Measurements from ENCODE around the gene TMEM175. TPM values are rescaled to one million over a fixed set of nuclear protein-coding genes. Genes with fewer than 3 reads are reported as not detected.
"Not testable (repeated sequence)": the region's sequence is repeated elsewhere in the genome, so short reads cannot be mapped to it uniquely, and the experiment has no call there.

TMEM175 gene
- polyA plus RNA-seq, 3 donors, result 20.6 to 29.6 (median 26.3) TPM

GRCh38 chr4:911871-912490 is 20.3 kb upstream of the TMEM175 start:
- no peak for DNase-seq (ENCODE audit: extremely low read depth in 1 of 11, low read depth in 9 of 11, low spot score in 4 of 11)

DNA sequence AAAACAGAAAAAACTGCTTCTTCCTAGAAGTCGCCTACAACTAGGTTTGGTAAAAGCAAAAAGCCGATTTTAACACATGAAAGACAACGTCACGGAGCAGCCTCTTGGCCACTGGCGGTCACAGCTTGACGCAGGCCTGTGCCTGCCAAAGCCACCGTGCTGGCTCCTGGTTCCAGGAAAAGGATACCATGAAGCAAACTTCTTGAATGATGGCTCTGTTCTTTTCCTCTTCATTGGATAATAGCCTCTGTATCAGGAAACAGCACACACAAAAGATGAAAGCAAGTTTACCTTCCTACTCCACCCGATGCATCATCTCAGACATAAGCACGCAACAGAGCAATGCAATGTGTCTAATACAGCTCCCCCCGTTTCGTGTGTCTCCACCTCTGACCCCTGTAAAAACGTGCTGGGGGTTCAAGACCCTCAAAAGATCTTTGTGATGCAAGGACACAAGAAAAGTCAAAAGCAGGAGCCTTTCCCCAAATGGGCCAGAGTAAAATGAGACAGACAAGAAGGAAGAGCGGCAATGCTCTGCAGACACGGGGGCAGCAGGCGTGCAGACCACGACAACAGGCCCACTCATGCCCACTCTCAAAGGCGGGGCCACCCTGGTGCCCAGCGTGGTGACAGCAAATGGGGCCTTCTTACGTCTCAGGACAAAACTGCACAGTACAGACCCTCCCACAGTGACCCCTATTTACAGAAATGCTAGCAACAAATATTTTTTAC is 19.5 kb upstream of the TMEM175 start:
- DNase-seq (ENCODE audit: extremely low read depth in 1 of 11, low read depth in 9 of 11, low spot score in 4 of 11), result no peak

DNA sequence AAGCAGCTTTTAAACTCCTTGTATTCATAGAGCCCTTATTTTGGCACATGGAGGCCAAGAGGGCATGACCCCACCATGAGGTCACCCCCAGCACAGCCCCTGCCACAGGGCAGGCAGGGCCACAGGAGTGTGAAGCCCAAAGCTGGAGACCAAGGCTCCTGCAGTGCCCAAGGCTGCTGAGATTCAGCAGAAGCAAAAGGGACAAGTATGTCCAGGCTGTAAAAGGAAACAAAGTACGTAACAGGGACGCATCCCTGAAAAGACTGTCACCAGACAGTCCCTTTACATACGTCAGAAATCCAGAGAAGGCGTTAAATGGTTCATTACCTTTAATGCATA is 19.0 kb upstream of the TMEM175 start:
- peak in 1 of 11 donors; percentile 9 for DNase-seq (ENCODE audit: extremely low read depth in 1 of 11, low read depth in 9 of 11, low spot score in 4 of 11)

- no peak for DNase-seq (ENCODE audit: extremely low read depth in 1 of 11, low read depth in 9 of 11, low spot score in 4 of 11)
Observed at GRCh38 chr4:914531-914930, 17.7 kb upstream of the TMEM175 start.

- DNase-seq (ENCODE audit: extremely low read depth in 1 of 11, low read depth in 9 of 11, low spot score in 4 of 11), result no peak
Observed at GRCh38 chr4:915041-915474, 17.2 kb upstream of the TMEM175 start.

DNA sequence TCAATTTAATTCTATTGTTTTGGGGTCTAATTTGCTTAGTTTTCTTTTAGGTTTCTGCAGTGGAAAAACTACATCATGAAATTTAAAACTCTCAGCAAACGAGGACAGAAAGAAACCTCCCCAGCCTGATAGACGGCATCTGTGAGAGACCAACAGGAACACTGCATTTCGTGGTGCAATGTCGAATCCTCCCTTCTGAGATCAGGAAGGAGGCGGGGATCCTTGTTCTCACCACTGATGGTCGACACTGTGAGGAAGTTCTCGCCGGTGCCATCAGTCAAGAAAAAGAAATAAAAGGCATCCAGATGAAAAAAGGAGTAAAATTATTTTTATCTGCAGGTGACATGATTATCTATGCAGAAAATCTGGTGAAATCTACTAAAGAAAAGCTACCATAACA is 16.7 kb upstream of the TMEM175 start:
- peak in 1 of 11 donors; percentile 22 for DNase-seq (ENCODE audit: extremely low read depth in 1 of 11, low read depth in 9 of 11, low spot score in 4 of 11)

- no peak for DNase-seq (ENCODE audit: extremely low read depth in 1 of 11, low read depth in 9 of 11, low spot score in 4 of 11)
Observed at GRCh38 chr4:917466-917865, 14.8 kb upstream of the TMEM175 start.

DNA sequence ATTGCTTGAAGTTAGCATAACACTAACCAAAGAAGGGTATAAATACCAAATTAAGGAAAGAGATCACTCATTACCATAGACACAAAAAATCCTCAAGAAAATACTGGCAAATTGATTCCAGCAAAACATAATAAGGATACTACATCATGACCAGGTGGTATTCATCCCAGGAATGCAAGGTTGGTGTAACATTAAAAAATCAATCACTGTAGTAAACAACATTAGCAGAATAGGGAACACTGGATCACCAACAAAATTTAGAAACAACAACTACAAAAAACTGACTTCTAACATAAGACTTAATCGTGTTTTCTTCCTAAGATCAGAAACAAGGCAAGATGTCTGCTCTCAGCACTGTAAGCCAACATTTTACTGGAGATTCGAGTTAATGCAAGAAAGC is 14.3 kb upstream of the TMEM175 start:
- no peak for DNase-seq (ENCODE audit: extremely low read depth in 1 of 11, low read depth in 9 of 11, low spot score in 4 of 11)

- DNase-seq (ENCODE audit: extremely low read depth in 1 of 11, low read depth in 9 of 11, low spot score in 4 of 11), result not testable (repeated sequence)
Observed at GRCh38 chr4:918591-918990, 13.7 kb upstream of the TMEM175 start.

DNA sequence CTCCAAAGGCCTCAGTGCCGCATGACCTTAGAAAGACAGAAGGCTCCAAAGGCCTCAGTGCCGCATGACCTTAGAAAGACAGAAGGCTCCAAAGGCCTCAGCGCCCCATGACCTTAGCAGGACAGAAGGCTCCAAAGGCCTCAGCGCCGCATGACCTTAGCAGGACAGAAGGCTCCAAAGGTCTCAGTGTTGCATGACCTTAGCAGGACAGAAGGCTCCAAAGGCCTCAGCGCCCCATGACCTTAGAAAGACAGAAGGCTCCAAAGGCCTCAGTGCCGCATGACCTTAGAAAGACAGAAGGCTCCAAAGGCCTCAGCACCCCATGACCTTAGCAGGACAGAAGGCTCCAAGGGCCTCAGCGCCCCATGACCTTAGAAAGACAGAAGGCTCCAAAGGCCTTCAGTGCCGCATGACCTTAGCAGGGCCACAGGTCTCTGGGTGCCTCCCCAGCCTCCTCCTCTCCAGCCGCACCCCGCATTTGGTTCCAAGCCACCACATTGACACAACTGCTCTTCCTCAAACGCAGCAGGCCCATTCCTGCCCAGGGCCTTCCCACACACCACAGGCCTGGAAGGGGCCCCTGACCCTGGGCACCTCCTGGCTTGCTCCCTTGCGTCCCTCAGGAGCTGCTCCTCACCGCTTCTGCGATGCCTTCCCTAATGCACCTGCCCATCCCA is 13.1 kb upstream of the TMEM175 start:
- not testable (repeated sequence) for DNase-seq (ENCODE audit: extremely low read depth in 1 of 11, low read depth in 9 of 11, low spot score in 4 of 11)

DNA sequence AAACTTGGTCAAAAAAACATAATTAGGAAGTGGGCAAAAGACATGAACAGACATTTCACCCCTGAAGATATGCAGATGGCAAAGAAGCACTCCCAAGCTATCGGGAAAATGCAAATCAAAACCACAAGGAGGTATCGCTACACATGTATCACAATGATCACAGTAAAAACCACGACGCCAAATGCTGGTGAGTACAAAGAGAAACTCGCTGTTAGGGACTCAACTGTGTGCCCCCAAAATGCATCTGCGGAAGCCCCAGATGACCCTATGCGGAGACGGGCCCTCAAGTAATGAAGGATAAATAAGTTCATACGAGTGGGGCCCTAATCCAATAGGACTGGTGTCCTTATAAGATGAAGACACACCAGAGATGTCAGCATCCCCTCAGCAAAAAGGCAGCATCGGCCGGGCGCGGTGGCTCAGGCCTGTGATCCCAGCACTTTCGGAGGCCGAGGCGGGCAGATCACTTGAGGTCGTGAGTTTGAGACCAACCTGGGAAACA is 10.4 kb upstream of the TMEM175 start:
- DNase-seq (ENCODE audit: extremely low read depth in 1 of 11, low read depth in 9 of 11, low spot score in 4 of 11), result no peak

DNA sequence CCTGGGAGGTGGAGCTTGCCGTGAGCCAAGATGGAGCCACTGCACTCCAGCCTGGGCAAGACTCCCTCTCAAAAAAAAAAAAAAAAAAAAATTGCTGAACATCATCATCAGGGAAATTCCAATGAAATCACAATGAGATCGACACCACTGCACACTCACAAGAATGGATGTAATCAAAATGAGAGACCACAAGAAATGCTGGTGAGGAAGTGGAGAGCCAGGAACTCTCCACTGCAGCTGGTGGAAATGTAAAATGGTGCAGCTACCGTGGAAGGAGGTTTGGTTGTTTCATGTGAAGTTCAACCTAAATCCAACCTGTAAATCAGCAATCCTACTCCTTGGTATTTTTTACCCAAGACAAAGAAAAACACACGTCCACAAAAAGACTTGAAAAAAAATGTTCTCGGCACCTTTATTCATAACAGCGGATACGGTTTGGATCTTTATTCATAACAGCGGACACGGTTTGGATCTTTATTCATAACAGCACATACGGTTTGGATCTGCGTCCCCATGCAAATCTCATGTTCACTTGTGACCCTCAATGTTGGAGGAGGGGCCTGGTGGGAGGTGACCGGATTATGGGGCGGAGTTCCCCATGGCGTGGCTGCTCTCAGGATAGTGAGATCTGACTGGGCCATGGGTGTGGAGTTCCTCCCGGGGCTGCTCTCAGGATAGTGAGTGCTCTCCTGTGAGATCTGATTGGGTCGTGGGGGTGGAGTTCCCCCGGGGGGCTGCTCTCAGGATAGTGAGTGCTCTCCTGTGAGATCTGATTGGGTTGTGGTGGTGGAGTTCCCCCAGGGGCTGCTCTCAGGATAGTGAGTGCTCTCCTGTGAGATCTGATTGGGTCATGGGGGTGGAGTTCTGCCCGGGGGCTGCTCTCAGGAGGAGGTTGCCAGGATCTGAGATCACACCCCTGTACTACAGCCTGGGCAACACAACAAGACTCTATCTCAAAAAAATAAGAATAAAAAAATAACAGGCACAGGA is 7.9 kb upstream of the TMEM175 start:
- DNase-seq (ENCODE audit: extremely low read depth in 1 of 11, low read depth in 9 of 11, low spot score in 4 of 11), result no peak

DNA sequence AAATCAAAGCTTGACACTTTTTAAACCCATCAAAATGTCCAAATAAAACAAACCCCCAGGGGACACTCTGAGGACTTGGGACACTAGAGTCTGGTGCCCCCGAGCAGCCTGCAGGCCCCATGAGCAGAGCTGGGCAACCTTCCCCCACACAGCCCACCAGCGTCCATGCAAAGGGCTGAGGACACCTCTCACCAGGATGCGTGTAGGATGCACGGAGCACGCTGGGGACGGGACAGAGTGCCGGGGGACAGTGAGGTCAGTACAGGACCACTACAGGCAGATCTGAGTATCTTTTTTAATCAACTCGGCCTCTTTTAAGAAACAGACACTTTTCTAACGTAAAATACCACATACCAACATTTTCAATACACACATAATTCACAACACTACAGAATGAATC is 7.1 kb upstream of the TMEM175 start:
- no peak for DNase-seq (ENCODE audit: extremely low read depth in 1 of 11, low read depth in 9 of 11, low spot score in 4 of 11)

DNA sequence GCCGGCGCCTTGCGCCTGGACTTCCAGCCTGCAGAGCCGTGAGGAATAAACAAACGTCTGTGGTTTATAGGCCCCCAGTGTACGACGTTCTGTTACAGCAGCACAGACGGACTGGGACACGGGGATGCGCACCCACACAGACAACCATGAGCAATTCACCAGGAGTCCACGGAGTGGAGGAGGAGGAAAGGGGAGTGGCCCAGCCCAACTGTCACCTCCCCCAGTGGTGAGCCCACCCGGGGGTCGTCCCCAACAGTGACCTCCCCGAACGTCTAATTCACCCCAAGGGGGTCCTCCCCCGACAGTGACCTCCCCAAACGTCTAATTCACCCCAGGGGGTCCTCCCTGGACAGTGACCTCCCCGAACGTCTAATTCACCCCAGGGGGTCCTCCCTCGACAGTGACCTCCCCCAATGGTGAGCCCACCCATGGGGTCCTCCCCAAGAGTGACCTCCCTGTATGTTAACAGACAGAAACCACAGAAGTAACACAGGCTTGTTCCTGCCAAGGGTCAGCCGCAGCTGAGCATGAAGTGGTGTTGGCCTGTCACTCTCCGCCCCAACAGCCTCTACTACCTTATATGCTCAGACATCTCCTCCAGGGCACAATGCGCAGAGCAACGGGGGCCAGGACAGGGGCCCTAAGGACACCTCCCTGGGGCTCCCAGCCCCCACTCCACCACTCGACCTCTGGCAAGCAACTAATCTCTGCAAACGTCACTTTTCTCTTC is 6.3 kb upstream of the TMEM175 start:
- no peak for DNase-seq (ENCODE audit: extremely low read depth in 1 of 11, low read depth in 9 of 11, low spot score in 4 of 11)

- DNase-seq (ENCODE audit: extremely low read depth in 1 of 11, low read depth in 9 of 11, low spot score in 4 of 11), result no peak
Observed at GRCh38 chr4:926538-926937, 5.7 kb upstream of the TMEM175 start.

DNA sequence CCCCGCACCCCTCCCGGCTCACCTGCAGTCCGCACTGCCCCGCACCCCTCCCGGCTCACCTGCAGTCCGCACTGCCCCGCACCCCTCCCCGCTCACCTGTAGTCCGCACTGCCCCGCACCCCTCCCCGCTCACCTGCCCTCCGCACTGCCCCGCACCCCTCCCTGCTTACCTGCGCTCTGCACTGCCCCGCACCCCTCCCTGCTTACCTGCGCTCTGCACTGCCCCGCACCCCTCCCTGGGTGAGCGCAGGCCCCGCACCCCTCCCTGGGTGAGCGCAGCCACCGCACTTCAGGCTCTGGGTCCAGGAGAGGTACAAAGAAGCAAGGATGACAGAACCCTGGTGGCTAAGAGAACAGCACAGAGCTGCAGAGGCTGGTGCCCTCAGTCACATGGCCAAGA is 4.7 kb upstream of the TMEM175 start:
- DNase-seq (ENCODE audit: extremely low read depth in 1 of 11, low read depth in 9 of 11, low spot score in 4 of 11), result not testable (repeated sequence)

DNA sequence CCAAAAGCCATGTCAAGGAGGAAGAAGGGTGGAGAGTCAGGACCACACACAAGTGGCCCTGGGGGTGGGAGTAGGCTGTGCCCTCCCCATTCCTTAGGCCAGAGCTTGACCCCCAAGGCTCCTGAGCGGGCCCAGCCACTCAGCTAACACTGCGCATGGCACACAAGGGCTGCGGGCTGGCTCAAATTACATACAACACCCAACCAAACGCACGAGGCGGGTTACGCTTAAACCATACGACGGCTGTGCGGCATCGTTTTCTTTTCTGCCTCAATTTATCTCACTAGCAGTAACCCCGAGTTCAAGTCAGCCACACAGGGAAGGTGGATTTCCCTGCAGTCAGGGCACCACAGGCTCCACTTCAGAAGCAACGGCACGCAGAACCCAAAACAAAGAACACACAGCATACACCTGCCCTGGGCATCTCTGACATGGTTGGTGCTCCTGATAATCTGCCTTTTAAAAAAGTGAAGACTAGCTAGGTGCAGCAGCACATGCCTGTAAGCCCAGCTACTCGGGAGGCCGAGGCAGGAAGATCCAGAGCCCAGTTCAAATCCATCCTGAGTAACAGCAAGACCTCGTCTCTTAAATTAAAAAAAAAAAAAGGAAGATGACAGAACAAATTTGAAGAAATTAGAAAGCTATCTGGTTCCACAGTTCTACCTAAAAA is 3.0 kb upstream of the TMEM175 start:
- DNase-seq (ENCODE audit: extremely low read depth in 1 of 11, low read depth in 9 of 11, low spot score in 4 of 11), result no peak

DNA sequence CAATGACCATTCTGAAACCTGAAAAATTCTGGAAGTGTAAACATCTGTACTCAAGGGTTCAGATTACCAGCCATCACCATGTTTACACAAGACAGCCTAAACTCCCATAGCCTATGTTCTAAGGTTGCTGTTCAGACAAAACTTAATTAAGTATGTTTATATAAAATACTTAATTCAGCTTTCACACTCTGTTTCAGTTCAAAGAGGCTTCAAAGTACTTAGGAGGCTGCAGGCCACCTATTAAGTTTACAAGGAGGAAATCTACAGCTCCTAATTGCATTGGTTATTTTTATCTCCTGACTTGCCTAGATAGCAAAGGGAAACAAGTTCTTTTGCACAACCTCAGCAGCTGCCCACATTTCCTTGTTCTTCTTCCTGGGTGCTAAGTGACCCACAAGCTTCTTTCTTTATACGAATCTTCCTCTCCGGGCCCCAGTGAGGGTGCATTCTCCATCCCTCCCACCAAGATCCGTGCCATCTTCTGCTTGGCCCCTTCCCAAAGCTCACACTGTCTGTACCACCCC is 2.2 kb upstream of the TMEM175 start:
- no peak for DNase-seq (ENCODE audit: extremely low read depth in 1 of 11, low read depth in 9 of 11, low spot score in 4 of 11)

All from renal cortex interstitium (tissue), 11 donors.